HG03432 (cell line): Measurements from ENCODE around the gene TMEM272.
A peak's percentile ranks its signal among the peaks of the same experiment; 100 is the strongest.
"Not testable (repeated sequence)": the region's sequence is repeated elsewhere in the genome, so short reads cannot be mapped to it uniquely, and the experiment has no call there.

Experiments
- ATAC-seq: cut with Tn5 transposase; IDR thresholded peaks from one replicate; pipeline ENCODE4 v1.9.1; 2021; ENCODE audit warnings: mild to moderate bottlenecking, moderate library complexity; ENCODE audit not compliant: unreplicated experiment

Gene TMEM272

GRCh38 chr13:51826606-51827005, 18.4 kb downstream of the TMEM272 start:
- ATAC-seq, result no peak

GRCh38 chr13:51825681-51826254, 19.2 kb downstream of the TMEM272 start:
- ATAC-seq, result no peak

- peak; percentile 45 for ATAC-seq
These were observed 19.8 kb downstream of the TMEM272 start for GRCh38 chr13:51825165-51825592.

GRCh38 chr13:51824712-51825111, 20.3 kb downstream of the TMEM272 start:
- ATAC-seq, result not testable (repeated sequence)

- ATAC-seq, result no peak
These were observed 21.1 kb downstream of the TMEM272 start for GRCh38 chr13:51823863-51824262.

GRCh38 chr13:51823359-51823758, 21.6 kb downstream of the TMEM272 start:
- ATAC-seq, result no peak

- no peak for ATAC-seq
These were observed 22.7 kb downstream of the TMEM272 start for GRCh38 chr13:51822106-51822815.

GRCh38 chr13:51821606-51822005, 23.4 kb downstream of the TMEM272 start:
- ATAC-seq, result no peak

GRCh38 chr13:51820016-51820597, 24.9 kb downstream of the TMEM272 start:
- no peak for ATAC-seq

GRCh38 chr13:51819544-51819943, 25.4 kb downstream of the TMEM272 start:
- no peak for ATAC-seq

- ATAC-seq, result no peak
These were observed 26.0 kb downstream of the TMEM272 start for GRCh38 chr13:51818781-51819511.

- ATAC-seq, result no peak
These were observed 26.7 kb downstream of the TMEM272 start for GRCh38 chr13:51818276-51818675.

- no peak for ATAC-seq
These were observed 27.3 kb downstream of the TMEM272 start for GRCh38 chr13:51817717-51818116.

GRCh38 chr13:51816604-51817249, 28.2 kb downstream of the TMEM272 start:
- ATAC-seq, result no peak

- ATAC-seq, result no peak
These were observed 29.1 kb downstream of the TMEM272 start for GRCh38 chr13:51815848-51816247.

GRCh38 chr13:51814825-51815650, 29.9 kb downstream of the TMEM272 start:
- peak; percentile 74 for ATAC-seq

GRCh38 chr13:51814071-51814470, 30.9 kb downstream of the TMEM272 start:
- ATAC-seq, result no peak

GRCh38 chr13:51811920-51812451, 33.0 kb downstream of the TMEM272 start:
- peak; percentile 51 for ATAC-seq

- ATAC-seq, result no peak
These were observed 33.9 kb downstream of the TMEM272 start for GRCh38 chr13:51811046-51811445.

GRCh38 chr13:51808811-51809210, 36.2 kb downstream of the TMEM272 start:
- no peak for ATAC-seq
